NCI-H82 treated with DMSO at 0.1 percent for 48 hours (cell line): ENCODE data around the gene B3GAT1.

Experiments used
- DNase-seq: peaks from one replicate; lab custom pipeline; 2025; ENCODE audit not compliant: unreplicated experiment; lab: John Stamatoyannopoulos, UW

The B3GAT1 gene

GRCh38 chr11:134393638-134394037 lies 18.4 kb downstream of the B3GAT1 start:
- peak; percentile 66 for DNase-seq

GRCh38 chr11:134392953-134393615 lies 19.0 kb downstream of the B3GAT1 start:
- DNase-seq, result no peak

GRCh38 chr11:134391656-134392055 lies 20.4 kb downstream of the B3GAT1 start:
- DNase-seq, result no peak

GRCh38 chr11:134390706-134391569 lies 21.1 kb downstream of the B3GAT1 start:
- no peak for DNase-seq

- no peak for DNase-seq
These were observed 22.4 kb downstream of the B3GAT1 start for GRCh38 chr11:134389464-134390180.

- DNase-seq, result no peak
These were observed 23.5 kb downstream of the B3GAT1 start for GRCh38 chr11:134388590-134388989.

GRCh38 chr11:134387501-134387900 lies 24.5 kb downstream of the B3GAT1 start:
- DNase-seq, result no peak

GRCh38 chr11:134386945-134387344 lies 25.1 kb downstream of the B3GAT1 start:
- DNase-seq, result no peak

- no peak for DNase-seq
These were observed 26.1 kb downstream of the B3GAT1 start for GRCh38 chr11:134385774-134386565.

GRCh38 chr11:134385171-134385570 lies 26.9 kb downstream of the B3GAT1 start:
- no peak for DNase-seq

- DNase-seq, result no peak
These were observed 27.6 kb downstream of the B3GAT1 start for GRCh38 chr11:134384406-134384805.

GRCh38 chr11:134383576-134384221 lies 28.3 kb downstream of the B3GAT1 start:
- DNase-seq, result no peak

- DNase-seq, result no peak
These were observed 29.2 kb downstream of the B3GAT1 start for GRCh38 chr11:134382830-134383229.

- no peak for DNase-seq
These were observed 29.8 kb downstream of the B3GAT1 start for GRCh38 chr11:134382257-134382656.

GRCh38 chr11:134380785-134381184 lies 31.3 kb downstream of the B3GAT1 start:
- DNase-seq, result no peak

GRCh38 chr11:134380229-134380628 lies 31.8 kb downstream of the B3GAT1 start:
- no peak for DNase-seq

GRCh38 chr11:134379241-134379640 lies 32.8 kb downstream of the B3GAT1 start:
- no peak for DNase-seq

- no peak for DNase-seq
These were observed 34.2 kb downstream of the B3GAT1 start for GRCh38 chr11:134377876-134378275.

GRCh38 chr11:134376150-134376921 lies 35.7 kb downstream of the B3GAT1 start:
- no peak for DNase-seq
